Measurements from ENCODE around the gene LRRC4C. TPM values are rescaled to one million over a fixed set of nuclear protein-coding genes. Genes with fewer than 3 reads are reported as not detected.
"Not testable (repeated sequence)": the region's sequence is repeated elsewhere in the genome, so short reads cannot be mapped to it uniquely, and the experiment has no call there.

LRRC4C gene
- total RNA-seq, 1 experiment from 2014 or later = not detected

DNA sequence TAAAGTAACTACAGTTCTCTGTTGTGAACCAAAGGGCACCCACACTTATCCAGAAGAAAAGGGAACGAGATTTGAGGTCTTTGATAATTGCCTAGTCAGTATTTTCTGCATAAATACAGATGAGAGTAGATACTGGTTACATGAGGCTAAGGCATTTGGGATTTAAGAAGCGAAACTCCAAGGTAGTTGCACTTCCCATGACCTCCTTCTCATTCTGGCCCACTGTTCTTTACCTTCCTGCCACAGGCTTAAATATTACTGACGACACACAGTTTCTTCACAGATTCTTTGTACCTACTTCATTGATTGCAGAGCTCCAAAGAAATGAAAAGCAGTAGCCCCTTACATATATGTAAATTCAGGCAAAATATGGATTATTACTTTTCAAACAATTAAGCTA is 915.3 kb downstream of the LRRC4C start:
- in situ Hi-C loops (cut with HindIII; ENCODE audit: low pct_unique_long_range_greater_than_20kb, low sequenced_read_pairs) = no loop called here
- DNase-seq (ENCODE audit: low read depth) = no peak

DNA sequence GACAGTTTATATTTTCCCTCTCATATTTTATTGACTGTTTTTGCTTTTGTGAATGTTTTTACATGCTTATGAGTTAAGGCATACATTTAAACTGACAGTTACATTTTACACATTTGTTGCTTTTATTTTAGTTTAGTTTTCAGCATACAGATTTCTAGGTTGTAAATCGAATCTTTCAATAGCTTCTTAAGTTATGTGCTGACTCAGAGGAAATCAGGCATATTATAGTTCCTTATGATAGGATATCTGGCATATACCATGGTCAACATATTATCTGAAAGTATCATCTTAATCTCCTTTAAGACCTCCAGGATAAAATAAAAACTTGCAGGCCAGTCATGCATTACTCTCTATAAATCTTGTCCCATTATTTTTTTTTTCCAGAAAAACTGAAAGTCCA is 916.6 kb downstream of the LRRC4C start:
- DNase-seq (ENCODE audit: low read depth) = no peak
- in situ Hi-C loops (cut with HindIII; ENCODE audit: low pct_unique_long_range_greater_than_20kb, low sequenced_read_pairs) = no loop called here

GRCh38 chr11:40537734-40538133 is 921.7 kb downstream of the LRRC4C start:
- DNase-seq (ENCODE audit: low read depth) = no peak
- in situ Hi-C loops (cut with HindIII; ENCODE audit: low pct_unique_long_range_greater_than_20kb, low sequenced_read_pairs) = no loop called here

GRCh38 chr11:40522080-40522479 is 937.4 kb downstream of the LRRC4C start:
- DNase-seq (ENCODE audit: low read depth); in situ Hi-C loops (cut with HindIII; ENCODE audit: low pct_unique_long_range_greater_than_20kb, low sequenced_read_pairs): not testable (repeated sequence)

- in situ Hi-C loops (cut with HindIII; ENCODE audit: low pct_unique_long_range_greater_than_20kb, low sequenced_read_pairs) = no loop called here
- DNase-seq (ENCODE audit: low read depth) = no peak
Measured at GRCh38 chr11:40517122-40517521, 942.3 kb downstream of the LRRC4C start.

DNA sequence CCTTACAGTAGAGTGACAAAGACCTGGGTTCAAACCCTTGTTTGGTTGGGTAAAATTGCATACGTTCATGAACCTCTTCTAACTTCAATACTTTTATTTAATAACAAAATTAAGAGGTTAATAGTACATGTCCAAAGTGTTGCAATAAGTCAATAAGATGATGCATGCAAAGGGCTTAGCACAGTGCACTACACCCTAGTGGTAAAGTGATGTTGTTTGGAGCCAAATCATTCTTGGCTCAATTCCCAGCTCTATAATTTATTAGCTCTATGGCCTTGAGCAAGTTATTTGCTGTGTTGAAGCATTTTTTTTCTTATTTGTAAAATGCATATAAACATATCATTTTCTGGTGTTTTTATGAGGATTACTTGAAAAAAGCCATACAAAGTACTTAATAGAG is 945.3 kb downstream of the LRRC4C start:
- in situ Hi-C loops (cut with HindIII; ENCODE audit: low pct_unique_long_range_greater_than_20kb, low sequenced_read_pairs) = no loop called here
- peak; percentile 14 for DNase-seq (ENCODE audit: low read depth)

DNA sequence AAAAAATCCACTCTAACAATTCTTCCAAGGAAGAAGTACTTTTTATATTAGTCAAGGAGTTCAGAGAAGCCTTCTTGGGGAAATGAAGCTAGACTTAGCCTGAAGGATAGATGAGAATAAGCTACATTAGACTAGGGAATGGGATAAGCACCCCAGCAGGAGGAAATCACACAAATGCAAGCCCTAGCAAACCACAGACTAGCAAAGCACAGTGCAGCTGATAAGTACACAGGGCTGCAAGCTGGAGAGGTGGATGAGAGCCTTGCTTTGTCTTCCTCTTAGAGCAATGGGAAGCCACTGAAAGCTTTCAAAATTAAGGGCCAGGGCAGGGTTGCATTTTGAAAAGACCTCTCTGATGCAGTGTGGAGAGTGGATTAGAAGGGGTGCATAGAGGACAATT is 946.2 kb downstream of the LRRC4C start:
- no peak for DNase-seq (ENCODE audit: low read depth)
- in situ Hi-C loops (cut with HindIII; ENCODE audit: low pct_unique_long_range_greater_than_20kb, low sequenced_read_pairs) = no loop called here

DNA sequence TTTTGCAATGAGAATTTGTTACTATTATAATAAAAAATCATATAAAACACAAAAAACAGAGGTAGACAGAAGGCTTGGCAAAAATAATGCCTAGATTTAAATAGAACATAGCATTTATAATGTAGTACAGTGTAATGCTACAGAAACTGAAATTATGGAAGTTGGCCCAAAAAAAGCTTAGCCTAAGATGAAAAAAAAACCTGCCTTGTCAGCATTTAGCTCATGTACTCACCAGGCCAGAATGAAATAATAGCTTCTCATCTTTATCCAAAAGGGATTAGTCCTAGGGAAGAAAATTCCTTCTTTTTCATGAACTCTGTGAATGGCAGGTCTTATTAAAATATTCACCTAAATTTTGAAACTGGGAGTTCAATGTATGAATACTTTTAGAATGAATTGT is 951.1 kb downstream of the LRRC4C start:
- in situ Hi-C loops (cut with HindIII; ENCODE audit: low pct_unique_long_range_greater_than_20kb, low sequenced_read_pairs) = no loop called here
- DNase-seq (ENCODE audit: low read depth) = no peak

DNA sequence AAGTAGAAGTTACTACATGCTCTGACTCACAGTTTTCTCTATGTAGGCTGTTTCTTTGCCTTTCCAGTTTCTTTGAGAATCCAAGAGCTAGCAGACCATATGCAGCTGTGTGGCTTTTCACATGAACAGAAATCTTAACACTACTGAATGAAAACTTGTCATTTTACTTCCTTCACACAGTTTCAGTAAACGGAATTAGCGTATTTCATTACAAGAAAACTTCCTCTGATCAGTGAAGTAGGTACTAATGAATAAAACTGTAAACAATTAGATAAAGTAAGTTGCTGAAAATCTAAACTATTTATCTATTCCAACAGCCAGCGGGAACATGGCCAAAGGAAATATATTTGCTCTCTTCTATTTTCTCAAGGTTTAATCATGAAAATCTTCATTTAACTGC is 953.2 kb downstream of the LRRC4C start:
- no peak for DNase-seq (ENCODE audit: low read depth)
- in situ Hi-C loops (cut with HindIII; ENCODE audit: low pct_unique_long_range_greater_than_20kb, low sequenced_read_pairs) = no loop called here

DNA sequence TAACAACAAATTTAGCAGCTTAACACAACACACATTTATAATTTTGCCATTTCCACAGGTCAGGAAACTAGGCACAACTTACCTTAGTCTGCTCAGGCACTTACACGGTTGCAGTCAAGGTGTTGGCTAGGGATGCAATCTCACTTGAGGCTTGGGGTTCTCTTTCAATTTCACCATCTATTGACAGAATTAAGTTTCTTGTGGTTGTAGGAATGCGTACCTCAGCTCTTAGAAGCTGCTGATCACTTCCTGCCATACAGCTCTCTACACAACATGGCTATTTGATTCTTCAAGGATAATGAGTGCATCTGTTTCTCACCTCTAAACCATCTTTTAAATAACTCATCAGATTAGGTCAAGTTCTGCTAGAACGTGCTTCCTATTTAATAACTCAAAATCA is 968.1 kb downstream of the LRRC4C start:
- DNase-seq (ENCODE audit: low read depth) = no peak
- in situ Hi-C loops (cut with HindIII; ENCODE audit: low pct_unique_long_range_greater_than_20kb, low sequenced_read_pairs) = no loop called here

GRCh38 chr11:40467771-40468170 is 991.7 kb downstream of the LRRC4C start:
- in situ Hi-C loops (cut with HindIII; ENCODE audit: low pct_unique_long_range_greater_than_20kb, low sequenced_read_pairs) = no loop called here
- DNase-seq (ENCODE audit: low read depth) = no peak

DNA sequence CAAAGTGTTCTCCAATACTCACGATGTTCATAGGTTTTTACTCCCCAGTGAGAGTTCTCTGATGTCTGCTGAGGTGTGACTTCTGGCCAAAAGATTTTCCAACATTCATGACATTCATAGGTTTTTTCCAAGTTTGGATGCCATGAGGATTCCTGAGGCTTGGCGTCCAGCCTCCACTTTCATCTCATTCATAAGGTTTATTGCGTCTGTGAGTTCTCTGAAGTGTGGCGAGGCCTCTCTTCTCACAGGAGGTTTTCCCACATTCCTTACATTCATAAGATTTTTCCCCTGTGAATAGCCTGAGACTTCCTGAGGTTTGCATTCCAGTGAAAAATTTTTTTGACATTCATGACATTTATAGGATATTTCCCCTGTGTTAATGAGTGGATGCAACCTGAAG is 1014.1 kb downstream of the LRRC4C start:
- in situ Hi-C loops (cut with HindIII; ENCODE audit: low pct_unique_long_range_greater_than_20kb, low sequenced_read_pairs) = no loop called here
- DNase-seq (ENCODE audit: low read depth) = peak; percentile 71

DNA sequence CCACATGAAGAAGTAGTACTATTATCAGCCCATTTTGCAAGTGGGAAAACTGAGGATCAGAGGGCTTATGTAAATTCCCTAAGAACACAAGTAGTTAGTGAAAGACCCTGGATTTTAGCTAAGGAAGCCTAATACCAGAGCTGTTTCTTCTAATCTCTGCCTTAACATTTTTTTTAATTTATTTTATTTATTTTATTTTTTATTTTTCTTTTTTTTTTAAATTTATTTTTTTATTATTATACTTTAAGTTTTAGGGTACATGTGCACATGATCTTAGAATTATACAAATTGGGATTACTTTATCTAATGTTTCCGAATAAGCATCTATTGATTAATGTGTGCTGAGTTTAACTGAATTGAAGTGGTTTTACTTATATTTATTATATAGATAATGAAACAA is 1015.3 kb downstream of the LRRC4C start:
- in situ Hi-C loops (cut with HindIII; ENCODE audit: low pct_unique_long_range_greater_than_20kb, low sequenced_read_pairs) = no loop called here

GRCh38 chr11:40435344-40435743 is 1024.1 kb downstream of the LRRC4C start:
- DNase-seq (ENCODE audit: low read depth) = no peak
- in situ Hi-C loops (cut with HindIII; ENCODE audit: low pct_unique_long_range_greater_than_20kb, low sequenced_read_pairs) = no loop called here

More for the DNA sequence above, 1015.3 kb downstream of the LRRC4C start:
- no peak for DNase-seq (ENCODE audit: low read depth)

DNA sequence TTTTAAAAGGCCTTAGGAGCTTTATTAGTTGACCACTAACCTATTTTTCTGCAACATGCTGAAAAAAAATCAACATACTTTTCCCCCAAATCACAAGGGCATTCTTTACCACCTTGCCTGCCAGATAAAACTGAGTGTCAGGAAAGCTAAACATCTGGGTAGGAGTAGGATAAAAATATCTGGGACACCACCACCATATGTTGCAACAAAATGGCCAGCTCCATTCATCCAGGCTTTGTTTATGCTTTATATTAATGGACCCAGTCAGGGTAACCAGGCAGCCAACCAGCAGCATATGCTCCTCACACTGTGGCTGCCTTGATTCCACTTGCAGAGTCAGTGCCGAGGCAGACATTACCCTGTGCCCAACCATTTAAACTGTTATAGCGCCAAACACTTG is 1024.5 kb downstream of the LRRC4C start:
- no peak for DNase-seq (ENCODE audit: low read depth)
- in situ Hi-C loops (cut with HindIII; ENCODE audit: low pct_unique_long_range_greater_than_20kb, low sequenced_read_pairs) = no loop called here

DNA sequence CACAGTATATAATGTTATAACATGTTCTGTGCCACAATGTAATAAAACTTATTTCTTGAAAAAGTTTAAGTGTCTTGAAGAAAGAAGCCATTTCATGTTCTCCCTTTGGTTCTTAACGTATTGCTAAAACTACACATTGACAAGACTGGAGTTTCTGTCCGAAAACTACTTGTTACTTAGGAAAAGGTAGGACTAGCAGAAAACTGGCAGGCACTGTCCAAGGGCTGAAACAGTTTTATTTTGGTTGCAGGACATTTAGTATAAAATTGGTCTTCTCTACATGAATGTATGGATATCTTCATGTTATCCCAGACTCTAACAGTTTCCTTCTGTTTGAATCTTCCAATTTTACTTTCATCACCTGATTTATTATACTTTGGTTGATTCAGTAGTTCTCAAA is 1027.1 kb downstream of the LRRC4C start:
- no peak for DNase-seq (ENCODE audit: low read depth)
- in situ Hi-C loops (cut with HindIII; ENCODE audit: low pct_unique_long_range_greater_than_20kb, low sequenced_read_pairs) = no loop called here

DNA sequence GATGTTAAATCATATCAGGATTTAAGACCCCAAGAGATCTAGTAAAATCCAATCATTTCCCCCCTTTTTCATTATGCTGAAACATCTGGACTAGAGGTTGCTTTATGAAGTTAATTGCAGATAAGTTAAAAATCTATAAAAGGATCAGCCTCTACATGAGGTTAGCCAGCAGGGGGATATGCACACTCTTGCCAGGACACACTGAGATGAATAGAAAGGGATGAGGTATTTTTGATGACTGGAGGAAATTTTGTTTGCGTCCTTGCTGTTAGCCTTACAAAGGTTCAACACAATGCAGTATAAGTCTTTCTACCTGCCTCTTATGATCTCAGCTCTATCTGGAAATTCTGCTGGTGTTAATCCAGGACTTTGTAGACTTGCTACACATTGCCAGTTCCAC is 1034.3 kb downstream of the LRRC4C start:
- DNase-seq (ENCODE audit: low read depth) = no peak
- in situ Hi-C loops (cut with HindIII; ENCODE audit: low pct_unique_long_range_greater_than_20kb, low sequenced_read_pairs) = no loop called here

DNA sequence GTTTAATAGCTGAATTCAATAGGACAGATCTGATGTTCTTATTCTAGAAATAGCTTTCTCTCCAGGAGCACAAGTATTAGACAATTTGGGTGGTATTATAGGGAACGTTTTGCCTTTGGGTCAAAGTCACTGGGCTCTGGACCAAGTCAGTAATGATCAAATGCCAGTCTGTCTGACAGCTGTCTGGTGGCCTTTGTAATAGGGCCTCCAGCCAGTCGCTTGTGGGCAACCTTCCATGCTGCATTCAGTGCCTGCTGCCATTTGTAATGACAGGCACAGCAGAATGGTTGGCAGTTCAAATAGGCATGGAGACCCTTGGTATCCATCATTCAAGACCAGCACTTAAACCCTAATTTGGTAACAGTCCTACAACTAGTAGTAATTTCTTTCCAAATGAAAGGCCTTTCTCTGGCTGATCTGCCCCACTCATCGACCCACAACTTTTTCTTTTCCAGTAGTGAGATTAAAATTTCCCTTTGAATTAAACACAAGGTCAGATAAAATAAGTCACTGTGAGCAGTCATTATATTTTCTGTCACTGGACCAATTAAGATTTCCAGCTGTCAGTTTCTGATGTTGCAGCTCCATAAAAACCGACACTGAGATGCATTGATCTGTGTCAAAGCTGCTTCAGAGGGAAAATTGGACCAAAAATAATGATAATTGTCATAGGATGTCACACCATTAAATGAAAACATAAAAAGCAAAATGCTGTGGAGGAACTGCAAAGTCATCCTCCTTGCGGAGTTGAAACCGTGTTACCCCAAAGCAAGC is 1038.1 kb downstream of the LRRC4C start:
- DNase-seq (ENCODE audit: low read depth) = no peak
- in situ Hi-C loops (cut with HindIII; ENCODE audit: low pct_unique_long_range_greater_than_20kb, low sequenced_read_pairs) = no loop called here

DNA sequence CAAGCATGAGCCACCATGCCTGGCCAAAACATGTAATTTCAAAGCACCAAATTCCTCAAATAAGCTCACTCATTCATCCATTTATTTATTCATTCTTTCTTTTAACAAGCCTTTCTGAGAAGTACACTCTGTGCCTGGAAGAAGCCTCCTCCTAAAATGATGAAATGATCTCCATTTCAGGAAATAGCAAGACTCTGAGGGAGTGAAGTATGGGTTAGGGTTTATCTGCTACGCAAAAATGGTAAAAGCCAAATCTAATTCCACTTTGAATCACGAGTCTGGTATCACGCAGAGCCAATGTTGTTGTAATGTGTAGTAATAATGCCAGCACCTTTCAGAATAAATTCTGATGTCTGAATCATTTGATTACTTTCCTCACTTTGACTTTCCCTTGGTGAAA is 1041.8 kb downstream of the LRRC4C start:
- DNase-seq (ENCODE audit: low read depth) = no peak
- in situ Hi-C loops (cut with HindIII; ENCODE audit: low pct_unique_long_range_greater_than_20kb, low sequenced_read_pairs) = no loop called here

- in situ Hi-C loops (cut with HindIII; ENCODE audit: low pct_unique_long_range_greater_than_20kb, low sequenced_read_pairs) = no loop called here
Measured at GRCh38 chr11:40407355-40407754, 1052.1 kb downstream of the LRRC4C start.

More at GRCh38 chr11:40407355-40407754, 1052.1 kb downstream of the LRRC4C start:
- DNase-seq (ENCODE audit: low read depth) = no peak
